Activated T-helper 2 cell treated with anti-CD3 and anti-CD28 coated beads, Interferon-gamma antibody, Interleukin-2, Interleukin-4, amounts not matched to agents 10 μg/mL and 5 μg/mL and 100 μg/mL, durations not matched to agents 14 hours and 24 hours and 36 hours (primary cell): ENCODE measurements around the gene TTYH3. TPM values are rescaled to one million over a fixed set of nuclear protein-coding genes. Genes with fewer than 3 reads are reported as not detected.
"Not testable (repeated sequence)": the region's sequence is repeated elsewhere in the genome, so short reads cannot be mapped to it uniquely, and the experiment has no call there.

Experiments used
- DNase-seq: peaks from one replicate; pipeline ENCODE4 v3.0.0; 2021; ENCODE audit warnings: low spot score
- H3K27ac Mint-ChIP-seq: one replicate; pipeline ENCODE4 v1.8.0; 2021; ENCODE audit warnings: mixed read lengths
- H3K27me3 Mint-ChIP-seq: one replicate; pipeline ENCODE4 v1.8.0; 2021; ENCODE audit warnings: low read depth, mixed read lengths
- H3K36me3 Mint-ChIP-seq: one replicate; pipeline ENCODE4 v1.8.0; 2021; ENCODE audit warnings: low read depth, mixed read lengths
- H3K4me1 Mint-ChIP-seq: one replicate; pipeline ENCODE4 v1.8.0; 2021; ENCODE audit warnings: low read depth, mixed read lengths
- H3K4me3 Mint-ChIP-seq: one replicate; pipeline ENCODE4 v1.8.0; 2021; ENCODE audit warnings: low read depth, mild to moderate bottlenecking, moderate library complexity, mixed read lengths
- H3K9me3 Mint-ChIP-seq: one replicate; pipeline ENCODE4 v1.8.0; 2021; ENCODE audit warnings: mixed read lengths
- intact Hi-C: fragments of 100-400 bp; cut with micrococcal nuclease; formaldehyde crosslinking; loops from one replicate; pipeline ENCODE4 v1.15.1; 2023
- total RNA-seq: library from RNA; stranded (reverse); gene quantifications from 2 replicates; pipeline ENCODE4 v1.2.3, GENCODE V29; 2022

The TTYH3 gene
- total RNA-seq, 1 donor from 2014 or later, result 48.7 TPM

DNA sequence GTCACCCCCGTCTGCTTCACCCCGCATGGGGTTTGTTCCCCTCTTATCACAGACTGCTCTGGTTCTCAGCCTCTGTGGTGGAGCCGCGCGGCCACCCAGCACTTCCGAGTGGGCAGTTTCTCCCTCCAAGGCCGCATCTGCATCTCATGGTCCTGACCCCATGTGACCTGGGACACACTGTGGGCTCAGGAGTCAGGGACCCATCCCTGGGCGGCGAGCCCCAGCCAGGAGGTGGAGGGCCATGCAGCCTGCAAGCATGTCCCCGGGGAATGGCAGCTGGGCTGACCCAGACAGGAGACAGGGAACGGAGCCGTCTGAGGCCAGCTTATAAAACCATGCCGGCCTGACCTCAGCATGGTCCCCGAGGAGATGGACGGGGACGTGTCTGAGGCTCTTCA, 25.2 kb upstream of the TTYH3 start:
- peaks cover 3% of the 10 kb centered on the region for H3K4me1 Mint-ChIP-seq
- no peaks in the 10 kb centered on the region for H3K9me3 Mint-ChIP-seq
- no peak for DNase-seq
- H3K36me3 Mint-ChIP-seq, result no peaks in the 10 kb centered on the region
- H3K4me3 Mint-ChIP-seq, result no peak overlapping the region
- H3K27me3 Mint-ChIP-seq, result no peaks in the 10 kb centered on the region
- intact Hi-C loops, result no loop called here
- no peak overlapping the region for H3K27ac Mint-ChIP-seq

GRCh38 chr7:2607122-2607922, 24.5 kb upstream of the TTYH3 start:
- intact Hi-C loops, result no loop called here
- H3K27me3 Mint-ChIP-seq, result no peaks in the 10 kb centered on the region
- peaks cover 3% of the 10 kb centered on the region for H3K4me1 Mint-ChIP-seq
- no peaks in the 10 kb centered on the region for H3K9me3 Mint-ChIP-seq
- no peak overlapping the region for H3K27ac Mint-ChIP-seq
- no peak for DNase-seq
- H3K4me3 Mint-ChIP-seq, result no peak overlapping the region
- H3K36me3 Mint-ChIP-seq, result no peaks in the 10 kb centered on the region

- H3K36me3 Mint-ChIP-seq, result no peaks in the 10 kb centered on the region
- peaks cover 3% of the 10 kb centered on the region for H3K4me1 Mint-ChIP-seq
- no peaks in the 10 kb centered on the region for H3K27me3 Mint-ChIP-seq
- DNase-seq, result no peak
- no peaks in the 10 kb centered on the region for H3K9me3 Mint-ChIP-seq
- H3K4me3 Mint-ChIP-seq, result no peak overlapping the region
- no peak overlapping the region for H3K27ac Mint-ChIP-seq
- intact Hi-C loops, result no loop called here
Measured at GRCh38 chr7:2607923-2608904, 23.6 kb upstream of the TTYH3 start.

DNA sequence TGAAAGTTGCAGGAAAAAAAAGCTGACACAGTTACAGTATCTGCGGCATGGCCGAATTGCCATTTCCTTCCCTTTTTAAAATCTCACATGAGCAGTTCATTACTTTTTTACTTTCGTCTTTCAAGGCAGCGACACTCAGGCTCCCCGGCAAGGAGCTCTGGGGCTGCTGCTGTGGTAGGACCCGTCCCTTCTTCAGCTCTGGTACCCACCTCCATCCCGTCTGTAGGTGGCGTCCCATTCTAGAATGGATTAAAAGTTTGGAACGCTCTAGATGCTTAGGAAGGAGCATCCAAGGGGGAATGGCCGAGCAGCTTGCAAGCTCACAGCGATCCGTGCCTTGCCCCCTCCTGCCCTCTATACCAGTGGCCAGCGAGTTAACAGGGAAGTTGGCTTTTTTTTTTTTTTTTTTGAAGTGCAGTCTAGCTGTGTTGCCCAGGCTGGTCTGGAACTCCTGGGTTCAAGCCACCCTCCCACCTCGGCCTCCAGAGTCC, 22.8 kb upstream of the TTYH3 start:
- Mint-ChIP-seq H3K27me3 (no peaks in the 10 kb centered on the region), H3K4me3 (no peak overlapping the region), H3K9me3 (no peaks in the 10 kb centered on the region), H3K36me3 (no peaks in the 10 kb centered on the region), H3K27ac (no peak overlapping the region), H3K4me1 (peaks cover 3% of the 10 kb centered on the region)
- DNase-seq, result no peak
- intact Hi-C loops, result no loop called here

- H3K9me3 Mint-ChIP-seq, H3K4me3 Mint-ChIP-seq, H3K27ac Mint-ChIP-seq, DNase-seq, intact Hi-C loops, H3K36me3 Mint-ChIP-seq, H3K27me3 Mint-ChIP-seq, H3K4me1 Mint-ChIP-seq: not testable (repeated sequence)
Measured at GRCh38 chr7:2609646-2610045, 22.1 kb upstream of the TTYH3 start.

DNA sequence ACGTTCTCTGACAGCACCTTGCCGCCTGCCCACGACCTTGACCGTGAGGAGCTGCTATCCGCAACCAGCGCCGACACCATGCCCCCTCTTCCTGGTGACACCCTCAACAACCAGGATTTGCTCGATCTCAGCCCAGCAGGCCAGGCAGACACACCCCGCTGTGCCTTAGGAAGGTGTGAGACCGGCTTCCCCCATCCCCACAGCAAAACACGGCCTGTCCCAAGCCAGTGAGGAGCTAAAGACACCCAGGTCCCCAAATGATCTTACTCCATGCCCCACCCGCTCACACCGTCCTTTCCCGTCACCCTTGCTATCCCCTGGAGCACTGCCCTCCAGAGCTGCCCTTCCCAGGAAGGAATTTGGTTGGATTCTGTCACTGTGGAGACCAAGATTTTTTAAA, 21.3 kb upstream of the TTYH3 start:
- H3K4me3 Mint-ChIP-seq, result no peak overlapping the region
- intact Hi-C loops, result no loop called here

DNA sequence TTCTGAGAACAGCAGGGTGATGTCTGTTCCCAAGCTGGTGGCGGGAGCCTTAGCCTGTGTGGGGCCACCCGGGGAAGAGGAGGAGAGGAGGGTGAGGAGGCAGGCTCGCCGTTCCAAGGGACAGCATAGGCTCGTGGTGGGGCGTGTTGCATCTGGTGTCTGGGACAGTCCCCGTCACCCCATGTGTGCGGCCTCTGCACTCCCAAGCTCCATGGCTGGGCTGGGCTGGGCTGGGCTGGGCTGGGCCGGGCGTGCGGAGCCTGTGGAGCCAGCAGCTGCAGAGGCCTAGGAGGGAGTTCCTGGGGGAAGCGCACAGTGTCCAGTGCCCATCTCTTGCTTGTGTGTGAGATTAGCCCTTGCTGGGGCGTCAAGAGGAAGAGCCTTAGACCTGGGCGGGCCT, 20.9 kb upstream of the TTYH3 start:
- Mint-ChIP-seq H3K27ac (no peak overlapping the region), H3K4me1 (peaks cover 3% of the 10 kb centered on the region), H3K27me3 (no peaks in the 10 kb centered on the region), H3K4me3 (no peak overlapping the region), H3K36me3 (no peaks in the 10 kb centered on the region), H3K9me3 (no peaks in the 10 kb centered on the region)
- intact Hi-C loops, result no loop called here
- no peak for DNase-seq

More for the DNA sequence above, 21.3 kb upstream of the TTYH3 start:
- Mint-ChIP-seq H3K36me3 (no peaks in the 10 kb centered on the region), H3K4me1 (peaks cover 3% of the 10 kb centered on the region), H3K27me3 (no peaks in the 10 kb centered on the region), H3K27ac (no peak overlapping the region), H3K9me3 (no peaks in the 10 kb centered on the region)
- no peak for DNase-seq

DNA sequence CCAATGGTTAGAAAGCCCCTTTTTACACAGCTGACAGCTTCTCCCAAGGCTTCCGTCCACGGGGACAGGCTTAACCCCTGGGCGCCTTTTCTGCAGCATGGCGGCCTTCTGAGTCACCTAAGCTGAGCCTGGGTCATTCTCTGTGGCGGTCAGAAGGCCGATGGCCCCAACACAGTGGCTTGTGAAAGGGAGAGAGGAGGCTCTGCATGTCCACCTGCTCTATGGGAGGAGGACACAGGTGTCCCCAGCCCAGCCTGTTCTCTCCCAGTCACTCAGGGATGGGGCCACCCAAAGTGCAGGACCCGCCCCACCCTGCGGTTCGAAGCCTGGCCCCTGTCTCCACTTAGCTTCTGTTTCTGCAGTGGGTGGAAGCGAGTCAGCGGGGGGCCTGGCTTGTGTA, 20.4 kb upstream of the TTYH3 start:
- Mint-ChIP-seq H3K4me3 (no peak overlapping the region), H3K36me3 (no peaks in the 10 kb centered on the region), H3K27ac (no peak overlapping the region), H3K9me3 (no peaks in the 10 kb centered on the region), H3K4me1 (peaks cover 3% of the 10 kb centered on the region), H3K27me3 (no peaks in the 10 kb centered on the region)
- DNase-seq, result no peak
- intact Hi-C loops, result no loop called here

- H3K4me1 Mint-ChIP-seq, result peaks cover 3% of the 10 kb centered on the region
- H3K9me3 Mint-ChIP-seq, result no peaks in the 10 kb centered on the region
- intact Hi-C loops, result no loop called here
Measured at GRCh38 chr7:2611922-2612321, 19.9 kb upstream of the TTYH3 start.

GRCh38 chr7:2612445-2613097, 19.2 kb upstream of the TTYH3 start:
- no peak overlapping the region for H3K4me3 Mint-ChIP-seq
- no peak overlapping the region for H3K27ac Mint-ChIP-seq
- no peaks in the 10 kb centered on the region for H3K36me3 Mint-ChIP-seq
- no peak for DNase-seq
- H3K4me1 Mint-ChIP-seq, result peaks cover 3% of the 10 kb centered on the region
- no peaks in the 10 kb centered on the region for H3K9me3 Mint-ChIP-seq
- H3K27me3 Mint-ChIP-seq, result no peaks in the 10 kb centered on the region
- intact Hi-C loops, result no loop called here

More at GRCh38 chr7:2611922-2612321, 19.9 kb upstream of the TTYH3 start:
- Mint-ChIP-seq H3K27ac (no peak overlapping the region), H3K36me3 (no peaks in the 10 kb centered on the region), H3K27me3 (no peaks in the 10 kb centered on the region), H3K4me3 (no peak overlapping the region)
- no peak for DNase-seq

DNA sequence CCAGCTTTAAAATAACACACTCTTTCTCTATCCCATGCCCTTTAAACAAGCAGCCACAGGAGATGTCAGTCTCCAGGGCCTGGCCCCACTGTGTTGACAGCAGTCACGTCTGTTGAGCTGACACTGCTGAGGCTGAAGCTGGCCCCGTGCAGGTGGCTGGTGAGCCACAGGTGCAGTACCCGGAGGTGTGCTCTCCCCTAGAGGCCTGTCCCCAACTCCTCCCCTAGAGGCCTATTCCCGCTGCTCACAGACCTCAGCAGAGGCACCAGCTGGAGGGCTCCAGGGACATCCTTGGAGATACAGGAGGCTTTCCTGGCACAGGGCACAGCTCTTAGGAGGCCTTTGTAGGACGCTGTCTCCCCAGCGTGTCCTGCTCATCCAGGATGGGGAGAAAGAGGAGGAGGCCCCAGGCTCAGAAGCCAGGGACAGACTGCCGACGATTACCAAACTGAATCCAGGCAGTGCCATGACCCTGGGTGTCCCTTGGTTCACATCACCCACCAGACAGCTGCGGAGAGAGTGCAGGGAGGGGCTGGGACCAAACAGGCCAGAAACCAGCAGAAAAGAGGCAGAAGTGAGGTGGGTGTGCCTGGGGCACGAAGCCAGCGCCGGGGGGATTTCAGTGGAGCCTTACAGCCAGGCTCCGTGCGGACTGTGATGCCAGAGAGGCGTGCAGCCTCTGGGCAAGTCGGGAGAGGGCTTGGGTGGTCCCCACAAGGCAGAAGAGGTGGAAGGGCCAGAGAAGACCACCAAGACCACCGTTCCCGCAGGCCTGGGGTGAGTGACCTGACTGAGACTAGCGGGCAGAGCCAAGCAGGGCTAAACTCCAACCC, 18.5 kb upstream of the TTYH3 start:
- Mint-ChIP-seq H3K9me3 (no peaks in the 10 kb centered on the region), H3K36me3 (no peaks in the 10 kb centered on the region), H3K27me3 (no peaks in the 10 kb centered on the region), H3K4me3 (no peak overlapping the region), H3K4me1 (peaks cover 3% of the 10 kb centered on the region), H3K27ac (no peak overlapping the region)
- no peak for DNase-seq
- intact Hi-C loops, result no loop called here
